Activated CD4-positive, CD25-positive, alpha-beta regulatory T cell treated with anti-CD3 and anti-CD28 coated beads, Interleukin-2, amount 50 U/mL, for 72 hours (primary cell): ENCODE results near the gene CFAP251.
A peak's percentile ranks its signal among the peaks of the same experiment; 100 is the strongest.
"Not testable (repeated sequence)": the region's sequence is repeated elsewhere in the genome, so short reads cannot be mapped to it uniquely, and the experiment has no call there.

ENCODE experiments used
- DNase-seq: peaks from one replicate; pipeline ENCODE4 v3.0.0; 2021

The CFAP251 gene

GRCh38 chr12:121917950-121918678 lies at the start of gene CFAP251:
TSS of gene CFAP251 (plus strand) at chr12:121918592. CDS start at chr12:121921306, 2,714 bp downstream.
- peak; percentile 94 for DNase-seq

GRCh38 chr12:121869229-121869628 lies 49.2 kb upstream of the CFAP251 start:
- DNase-seq: not testable (repeated sequence)

- no peak for DNase-seq
These were observed 46.9 kb upstream of the CFAP251 start for GRCh38 chr12:121871467-121871866.

- no peak for DNase-seq
These were observed 45.7 kb upstream of the CFAP251 start for GRCh38 chr12:121872546-121873215.

- no peak for DNase-seq
These were observed 45.2 kb upstream of the CFAP251 start for GRCh38 chr12:121873216-121873569.

- DNase-seq: no peak
These were observed 44.3 kb upstream of the CFAP251 start for GRCh38 chr12:121874071-121874470.

- DNase-seq: no peak
These were observed 42.8 kb upstream of the CFAP251 start for GRCh38 chr12:121875582-121875981.

GRCh38 chr12:121876080-121876447 lies 42.3 kb upstream of the CFAP251 start:
- not testable (repeated sequence) for DNase-seq

GRCh38 chr12:121883315-121883660 lies 35.1 kb upstream of the CFAP251 start:
- DNase-seq: no peak

- DNase-seq: not testable (repeated sequence)
These were observed 33.3 kb upstream of the CFAP251 start for GRCh38 chr12:121885129-121885528.

GRCh38 chr12:121888083-121888477 lies 30.3 kb upstream of the CFAP251 start:
- DNase-seq: no peak

GRCh38 chr12:121888478-121889273 lies 29.7 kb upstream of the CFAP251 start, which contains the start of gene PSMD9:
TSS of gene PSMD9 (plus strand) at chr12:121888790. CDS start at chr12:121888857, 67 bp downstream.
- DNase-seq: peak; percentile 98

- no peak for DNase-seq
These were observed 29.1 kb upstream of the CFAP251 start for GRCh38 chr12:121889274-121889624.

GRCh38 chr12:121889661-121890060 lies 28.7 kb upstream of the CFAP251 start:
- DNase-seq: not testable (repeated sequence)

- DNase-seq: no peak
These were observed 25.5 kb upstream of the CFAP251 start for GRCh38 chr12:121892673-121893561.

- DNase-seq: no peak
These were observed 24.4 kb upstream of the CFAP251 start for GRCh38 chr12:121893961-121894460.

GRCh38 chr12:121894633-121895032 lies 23.8 kb upstream of the CFAP251 start:
- DNase-seq: no peak

GRCh38 chr12:121898287-121898686 lies 20.1 kb upstream of the CFAP251 start:
- no peak for DNase-seq

- no peak for DNase-seq
These were observed 18.8 kb upstream of the CFAP251 start for GRCh38 chr12:121899590-121899989.

GRCh38 chr12:121903202-121903601 lies 15.2 kb upstream of the CFAP251 start:
- DNase-seq: no peak

- no peak for DNase-seq
These were observed 12.6 kb upstream of the CFAP251 start for GRCh38 chr12:121905746-121906145.

GRCh38 chr12:121908702-121909101 lies 9.7 kb upstream of the CFAP251 start:
- no peak for DNase-seq
